ENCODE results near the gene FADS2.

Gene FADS2

GRCh38 chr11:61885166-61885778 is 57.2 kb downstream of the FADS2 start:
- no peak for DNase-seq

- no peak for DNase-seq
Observed at GRCh38 chr11:61885784-61886580, 57.9 kb downstream of the FADS2 start.

- no peak for DNase-seq
Observed at GRCh38 chr11:61886643-61887042, 58.5 kb downstream of the FADS2 start.

- peak in 9 of 56 donors; percentile 8 to 55 (median 27) for DNase-seq
Observed at GRCh38 chr11:61887839-61888494, 59.9 kb downstream of the FADS2 start.

- DNase-seq: no peak
Observed at GRCh38 chr11:61888590-61888989, 60.5 kb downstream of the FADS2 start.

GRCh38 chr11:61889831-61890230 is 61.7 kb downstream of the FADS2 start:
- no peak for DNase-seq

- peak in 18 of 56 donors; percentile 27 to 74 (median 46) for DNase-seq
Observed at GRCh38 chr11:61890529-61891330, 62.6 kb downstream of the FADS2 start.

- DNase-seq: peak in 55 of 56 donors; percentile 27 to 92 (median 78)
Observed at GRCh38 chr11:61891331-61892084, 63.4 kb downstream of the FADS2 start, which contains the start of gene FADS3. Gene FADS3, minus strand, starts transcription at chr11:61891545. Its CDS starts 164 bp downstream, at chr11:61891381.

GRCh38 chr11:61892085-61892370 is 63.9 kb downstream of the FADS2 start:
- no peak for DNase-seq

GRCh38 chr11:61893981-61894380 is 65.9 kb downstream of the FADS2 start:
- DNase-seq: no peak

- no peak for DNase-seq
Observed at GRCh38 chr11:61895046-61895717, 67.1 kb downstream of the FADS2 start.

GRCh38 chr11:61895718-61896059 is 67.6 kb downstream of the FADS2 start:
- no peak for DNase-seq

- DNase-seq: no peak
Observed at GRCh38 chr11:61896665-61897386, 68.7 kb downstream of the FADS2 start.

- DNase-seq: peak in 52 of 56 donors; percentile 18 to 90 (median 64)
Observed at GRCh38 chr11:61897387-61898246, 69.5 kb downstream of the FADS2 start.

- DNase-seq: no peak
Observed at GRCh38 chr11:61898247-61898582, 70.1 kb downstream of the FADS2 start.

GRCh38 chr11:61899146-61899841 is 71.2 kb downstream of the FADS2 start:
- DNase-seq: peak in 51 of 56 donors; percentile 16 to 88 (median 61)

- DNase-seq: no peak
Observed at GRCh38 chr11:61900251-61900650, 72.2 kb downstream of the FADS2 start.

- DNase-seq: no peak
Observed at GRCh38 chr11:61901397-61901796, 73.3 kb downstream of the FADS2 start.
